DND-41 (cell line): Measurements from ENCODE around the gene DNAH14.

ENCODE experiments used
- ATAC-seq: fragments of 200-7000 bp; cut with Tn5 transposase; 3 replicates; pipeline ENCODE4 v1.9.1; 2021; ENCODE audit warnings: low read depth; ENCODE audit not compliant: insufficient read depth
- DNase-seq: peaks from one replicate; pipeline ENCODE4 v3.0.0-alpha.2; 2020
- H2AFZ ChIP-seq: 2 replicates; pipeline ENCODE4 v1.6.0; 2012; ENCODE audit warnings: low read depth, low read length
- H3K27ac ChIP-seq: 2 replicates; pipeline ENCODE4 v1.5.1; 2012; ENCODE audit warnings: low read length, inconsistent platforms
- H3K27me3 ChIP-seq: fragments of 200-600 bp; sonication (generic); 2 replicates; pipeline ENCODE4 v1.6.0; 2012; ENCODE audit warnings: low read length, mild to moderate bottlenecking, inconsistent platforms; ENCODE audit not compliant: insufficient read depth, poor library complexity
- H3K36me3 ChIP-seq: 2 replicates; pipeline ENCODE4 v1.5.1; 2012; ENCODE audit warnings: low read length, inconsistent platforms; ENCODE audit not compliant: insufficient read depth
- H3K4me1 ChIP-seq: 2 replicates; pipeline ENCODE4 v1.5.1; 2012; ENCODE audit warnings: mild to moderate bottlenecking, low read length; ENCODE audit not compliant: insufficient read depth
- H3K4me2 ChIP-seq: 2 replicates; pipeline ENCODE4 v1.6.0; 2012; ENCODE audit warnings: mild to moderate bottlenecking, moderate library complexity, low read length, inconsistent platforms; ENCODE audit not compliant: insufficient read depth
- H3K4me3 ChIP-seq, 2 experiments: fragments of 200-600 bp in 1 of 2; shearing (Covaris generic) in 1 of 2; 2 replicates each; pipeline ENCODE4 v1.5.1; 2012 to 2016; ENCODE audit warnings: inconsistent platforms in 2 of 2, low read length in 2 of 2, mild to moderate bottlenecking in 2 of 2, low read depth in 1 of 2, moderate library complexity in 1 of 2
- H3K79me2 ChIP-seq: 2 replicates; pipeline ENCODE4 v1.6.0; 2012; ENCODE audit warnings: low read length, inconsistent platforms; ENCODE audit not compliant: insufficient read depth
- H3K9ac ChIP-seq: 2 replicates; pipeline ENCODE4 v1.6.0; 2012; ENCODE audit warnings: low read depth, mild to moderate bottlenecking, inconsistent platforms, low read length, moderate library complexity
- H3K9me3 ChIP-seq: 2 replicates; pipeline ENCODE4 v1.5.1; 2012; ENCODE audit warnings: low read length, moderate library complexity, mild to moderate bottlenecking, inconsistent platforms; ENCODE audit not compliant: insufficient read depth, severe bottlenecking
- H4K20me1 ChIP-seq: 2 replicates; pipeline ENCODE4 v1.6.0; 2012; ENCODE audit warnings: low read length; ENCODE audit not compliant: insufficient read depth
- EZH2 ChIP-seq: IDR thresholded peaks from 3 replicates; pipeline ENCODE4 v1.6.1; 2012; ENCODE audit warnings: borderline replicate concordance, low read depth, mild to moderate bottlenecking, moderate library complexity, low read length, inconsistent platforms; ENCODE audit not compliant: severe bottlenecking
- TF ChIP-seq, protein P1 (sequence below): IDR thresholded peaks from 2 replicates; pipeline ENCODE4 v1.5.1; 2012; ENCODE audit warnings: borderline replicate concordance, low read length, moderate library complexity, mild to moderate bottlenecking; ENCODE audit not compliant: poor library complexity, severe bottlenecking; ENCODE audit errors: extremely low read depth

Gene DNAH14

DNA sequence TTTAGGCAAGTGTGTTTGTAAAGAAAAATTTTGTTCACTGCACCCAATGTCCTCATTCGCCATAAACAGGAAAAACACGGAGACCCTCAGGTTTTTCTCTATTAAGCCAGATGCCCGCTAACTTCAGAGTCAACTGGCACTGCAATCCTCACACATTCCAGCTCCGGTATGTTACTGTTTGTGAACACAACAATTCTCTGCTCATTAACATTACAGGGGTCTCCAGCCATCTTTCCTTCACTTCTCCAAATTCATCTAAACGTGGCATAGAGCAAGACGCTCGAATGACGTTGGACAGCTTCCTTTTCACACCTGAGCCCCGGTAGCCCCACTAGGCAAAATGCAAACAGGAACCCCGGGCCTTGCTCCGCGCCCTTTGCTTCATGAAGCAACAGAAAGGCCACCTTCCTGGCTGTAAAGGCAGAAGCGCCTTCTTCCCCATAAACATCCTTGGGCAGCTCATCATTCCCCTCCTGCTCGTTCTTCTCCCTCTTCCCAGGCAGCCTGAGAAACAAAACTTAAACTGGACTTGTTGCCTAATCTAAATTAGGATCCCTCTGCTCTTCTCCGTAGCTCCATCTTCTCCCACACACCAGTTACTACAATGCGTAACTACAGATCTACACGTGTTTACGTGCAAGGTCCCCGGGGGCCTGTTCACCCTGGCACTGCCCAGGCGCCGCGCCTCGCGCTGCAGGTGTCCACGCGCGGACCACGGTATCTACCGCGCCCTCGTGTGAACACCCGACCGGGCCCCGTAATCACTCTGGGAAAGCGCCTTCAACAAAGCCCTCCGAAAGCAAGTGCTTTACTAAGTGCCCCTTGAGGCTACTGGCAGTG is 497.1 kb downstream of the DNAH14 start:
- no peak for TF ChIP-seq EZH2
- TF ChIP-seq, protein P1, sequence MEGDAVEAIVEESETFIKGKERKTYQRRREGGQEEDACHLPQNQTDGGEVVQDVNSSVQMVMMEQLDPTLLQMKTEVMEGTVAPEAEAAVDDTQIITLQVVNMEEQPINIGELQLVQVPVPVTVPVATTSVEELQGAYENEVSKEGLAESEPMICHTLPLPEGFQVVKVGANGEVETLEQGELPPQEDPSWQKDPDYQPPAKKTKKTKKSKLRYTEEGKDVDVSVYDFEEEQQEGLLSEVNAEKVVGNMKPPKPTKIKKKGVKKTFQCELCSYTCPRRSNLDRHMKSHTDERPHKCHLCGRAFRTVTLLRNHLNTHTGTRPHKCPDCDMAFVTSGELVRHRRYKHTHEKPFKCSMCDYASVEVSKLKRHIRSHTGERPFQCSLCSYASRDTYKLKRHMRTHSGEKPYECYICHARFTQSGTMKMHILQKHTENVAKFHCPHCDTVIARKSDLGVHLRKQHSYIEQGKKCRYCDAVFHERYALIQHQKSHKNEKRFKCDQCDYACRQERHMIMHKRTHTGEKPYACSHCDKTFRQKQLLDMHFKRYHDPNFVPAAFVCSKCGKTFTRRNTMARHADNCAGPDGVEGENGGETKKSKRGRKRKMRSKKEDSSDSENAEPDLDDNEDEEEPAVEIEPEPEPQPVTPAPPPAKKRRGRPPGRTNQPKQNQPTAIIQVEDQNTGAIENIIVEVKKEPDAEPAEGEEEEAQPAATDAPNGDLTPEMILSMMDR: no peak
- no peaks in the 10 kb centered on the region for H3K27me3 ChIP-seq
- H3K4me3 ChIP-seq: peak overlapping the region; percentile 88 to 94
- peaks cover 56% of the 10 kb centered on the region for H4K20me1 ChIP-seq
- H3K79me2 ChIP-seq: peaks cover 68% of the 10 kb centered on the region
- no peaks in the 10 kb centered on the region for H3K9me3 ChIP-seq
- peak overlapping the region; percentile 84 for H3K4me2 ChIP-seq
- peak overlapping the region; percentile 65 for H2AFZ ChIP-seq
- peaks cover 43% of the 10 kb centered on the region for H3K4me1 ChIP-seq
- peak; percentile 39 for DNase-seq
- ATAC-seq: peak; percentile 12
- H3K36me3 ChIP-seq: peaks cover 38% of the 10 kb centered on the region
- H3K27ac ChIP-seq: peak overlapping the region; percentile 100
- peak overlapping the region; percentile 99 for H3K9ac ChIP-seq

DNA sequence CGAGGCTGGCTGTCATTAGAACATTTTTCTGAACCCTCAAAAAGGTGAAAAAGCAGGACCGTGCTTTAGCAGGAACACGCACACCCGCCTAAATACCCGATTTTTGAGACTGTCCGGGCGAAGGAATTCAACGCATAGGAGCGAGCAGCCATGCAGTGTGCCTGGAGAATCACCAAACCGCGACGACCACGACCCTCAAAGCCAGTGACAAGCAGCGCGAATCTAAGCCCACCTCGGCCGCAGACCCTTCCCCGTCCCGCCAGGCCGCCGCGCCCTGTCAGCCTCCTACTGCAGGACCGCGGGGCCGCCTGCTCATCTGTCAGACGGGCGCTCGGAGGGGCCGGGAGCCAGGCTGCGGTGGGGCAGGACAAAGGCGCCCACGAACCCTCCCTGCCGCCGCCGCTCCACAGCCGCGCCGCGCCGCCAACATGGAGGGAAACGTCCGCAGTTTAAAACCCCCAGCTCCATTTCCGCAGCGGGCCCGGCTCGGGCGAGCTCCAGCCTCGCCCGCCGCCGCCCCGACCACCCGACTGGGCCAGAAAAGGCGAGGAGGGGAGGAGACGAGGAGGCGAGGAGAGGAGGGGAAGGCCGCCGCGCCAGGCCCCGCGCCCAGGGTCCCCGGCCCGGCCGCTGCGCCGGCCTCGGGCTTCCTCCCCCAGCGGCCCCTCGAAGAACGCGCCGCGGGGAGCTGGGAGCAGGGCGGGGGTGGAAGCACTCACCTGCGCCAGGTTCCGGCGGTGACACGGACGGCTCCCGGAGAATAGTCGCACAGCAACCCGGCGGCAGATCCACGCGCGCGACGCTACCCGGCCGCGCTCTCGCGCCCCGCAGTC is 498.0 kb downstream of the DNAH14 start, which contains the start of gene LBR:
Gene LBR, minus strand, starts transcription at position 804 of the 833 bp plus-strand sequence. CDS start 3,963 bp downstream, outside the sequence.
- Histone ChIP-seq H4K20me1 (peaks cover 48% of the 10 kb centered on the region), H3K9me3 (no peaks in the 10 kb centered on the region), H3K9ac (peak within 1 kb of the TSS; percentile 99), H3K36me3 (peaks cover 30% of the 10 kb centered on the region), H2AFZ (peak within 1 kb of the TSS; percentile 90), H3K27me3 (no peaks in the 10 kb centered on the region), H3K27ac (peak within 1 kb of the TSS; percentile 100), H3K4me1 (peaks cover 43% of the 10 kb centered on the region), H3K4me3 (peak within 1 kb of the TSS; percentile 88 to 94), H3K79me2 (peaks cover 59% of the 10 kb centered on the region), H3K4me2 (peak within 1 kb of the TSS; percentile 84)
- TF ChIP-seq, protein P1: no peak
- TF ChIP-seq EZH2: no peak
- peak; percentile 44 for ATAC-seq
- peak; percentile 46 for DNase-seq

DNA sequence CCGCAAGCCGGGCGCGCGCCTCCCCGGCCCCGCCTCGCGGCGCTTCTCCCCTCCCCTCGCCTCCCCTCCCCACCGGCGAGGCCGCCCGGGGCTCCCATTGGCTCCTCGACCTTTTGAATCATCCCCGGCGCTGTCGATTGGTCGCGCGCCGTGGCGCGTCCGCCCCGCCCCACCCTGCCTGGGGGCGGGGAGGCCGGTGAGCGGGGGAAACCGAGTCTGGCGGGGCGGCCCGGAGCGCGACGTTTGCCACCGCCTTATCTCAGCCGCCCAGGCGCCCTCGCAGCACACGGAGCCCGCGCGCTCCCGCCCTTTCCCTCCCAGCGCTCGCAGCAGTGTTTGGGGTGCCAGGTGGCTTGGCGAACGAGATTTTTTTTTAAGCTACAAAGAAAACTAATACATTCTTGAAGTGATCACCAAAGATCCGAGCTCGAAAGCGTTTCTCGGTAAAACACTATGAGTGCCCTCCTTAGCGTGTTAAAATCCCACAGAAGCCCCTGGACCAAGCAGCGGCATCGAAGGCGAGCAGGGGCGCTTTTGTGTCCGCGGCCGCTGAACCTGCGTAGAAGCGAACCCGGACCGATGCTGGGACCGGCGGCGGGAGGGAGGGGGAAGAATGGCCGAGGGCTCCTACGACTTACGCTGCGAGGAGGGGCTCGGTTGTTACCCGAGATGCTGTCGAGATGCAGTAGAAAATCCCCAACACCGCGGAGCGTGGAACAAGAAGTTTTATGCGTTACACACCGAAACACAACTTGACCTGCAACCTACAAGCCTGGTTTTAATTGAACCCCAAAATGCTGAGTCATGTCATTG is 498.8 kb downstream of the DNAH14 start:
- peaks cover 42% of the 10 kb centered on the region for H3K4me1 ChIP-seq
- TF ChIP-seq EZH2: no peak
- TF ChIP-seq, protein P1: no peak
- peaks cover 22% of the 10 kb centered on the region for H3K36me3 ChIP-seq
- no peaks in the 10 kb centered on the region for H3K27me3 ChIP-seq
- peaks cover 51% of the 10 kb centered on the region for H3K79me2 ChIP-seq
- peak overlapping the region; percentile 100 for H3K27ac ChIP-seq
- H4K20me1 ChIP-seq: peaks cover 40% of the 10 kb centered on the region
- ATAC-seq (peak; percentile 85), DNase-seq (peak; percentile 95)
- peak overlapping the region; percentile 84 for H3K4me2 ChIP-seq
- H3K4me3 ChIP-seq: peak overlapping the region; percentile 88 to 94
- H2AFZ ChIP-seq: peak overlapping the region; percentile 90
- no peaks in the 10 kb centered on the region for H3K9me3 ChIP-seq
- peak overlapping the region; percentile 99 for H3K9ac ChIP-seq
